GM13977 (cell line): ENCODE data around the gene GPR143.

Experiments
- DNase-seq: peaks from one replicate; pipeline ENCODE4 v3.0.0; 2012; ENCODE audit warnings: low spot score
- in situ Hi-C: fragments of 300-500 bp; cut with MboI; formaldehyde crosslinking; loops from one replicate; pipeline ENCODE4 v1.12.0; 2022; ENCODE audit warnings: low sequenced_read_pairs, low pct_unique_long_range_greater_than_20kb, mixed read lengths, inconsistent platforms; ENCODE audit not compliant: unreplicated experiment
- TF ChIP-seq, protein P1 (sequence below): IDR thresholded peaks from 2 replicates; pipeline ENCODE4 v1.5.1; 2012; ENCODE audit warnings: mild to moderate bottlenecking, control low read depth; ENCODE audit not compliant: insufficient read depth; ENCODE audit errors: extremely low read depth, missing control alignments

The GPR143 gene

DNA sequence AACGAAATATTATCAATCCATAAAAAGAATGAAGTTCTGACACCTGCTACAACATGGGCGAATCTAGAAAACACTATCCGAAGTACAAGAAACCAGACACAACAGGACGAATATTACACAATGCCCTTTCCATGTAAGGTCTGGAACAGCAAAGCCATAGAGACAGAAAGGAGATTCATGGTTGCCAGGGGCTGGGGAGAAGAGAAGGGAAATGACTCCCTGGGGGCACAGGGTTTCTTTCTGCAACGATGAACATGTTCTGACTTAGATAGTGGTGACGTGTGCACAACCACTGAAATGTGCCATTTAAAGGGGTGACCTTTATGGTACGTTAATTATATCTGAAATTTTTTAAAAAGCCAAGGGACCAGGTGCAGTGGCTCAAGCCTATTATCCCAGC lies 28.3 kb downstream of the GPR143 start:
- no peak for DNase-seq
- TF ChIP-seq, protein P1, sequence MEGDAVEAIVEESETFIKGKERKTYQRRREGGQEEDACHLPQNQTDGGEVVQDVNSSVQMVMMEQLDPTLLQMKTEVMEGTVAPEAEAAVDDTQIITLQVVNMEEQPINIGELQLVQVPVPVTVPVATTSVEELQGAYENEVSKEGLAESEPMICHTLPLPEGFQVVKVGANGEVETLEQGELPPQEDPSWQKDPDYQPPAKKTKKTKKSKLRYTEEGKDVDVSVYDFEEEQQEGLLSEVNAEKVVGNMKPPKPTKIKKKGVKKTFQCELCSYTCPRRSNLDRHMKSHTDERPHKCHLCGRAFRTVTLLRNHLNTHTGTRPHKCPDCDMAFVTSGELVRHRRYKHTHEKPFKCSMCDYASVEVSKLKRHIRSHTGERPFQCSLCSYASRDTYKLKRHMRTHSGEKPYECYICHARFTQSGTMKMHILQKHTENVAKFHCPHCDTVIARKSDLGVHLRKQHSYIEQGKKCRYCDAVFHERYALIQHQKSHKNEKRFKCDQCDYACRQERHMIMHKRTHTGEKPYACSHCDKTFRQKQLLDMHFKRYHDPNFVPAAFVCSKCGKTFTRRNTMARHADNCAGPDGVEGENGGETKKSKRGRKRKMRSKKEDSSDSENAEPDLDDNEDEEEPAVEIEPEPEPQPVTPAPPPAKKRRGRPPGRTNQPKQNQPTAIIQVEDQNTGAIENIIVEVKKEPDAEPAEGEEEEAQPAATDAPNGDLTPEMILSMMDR = no peak
- in situ Hi-C loops = no loop called here

DNA sequence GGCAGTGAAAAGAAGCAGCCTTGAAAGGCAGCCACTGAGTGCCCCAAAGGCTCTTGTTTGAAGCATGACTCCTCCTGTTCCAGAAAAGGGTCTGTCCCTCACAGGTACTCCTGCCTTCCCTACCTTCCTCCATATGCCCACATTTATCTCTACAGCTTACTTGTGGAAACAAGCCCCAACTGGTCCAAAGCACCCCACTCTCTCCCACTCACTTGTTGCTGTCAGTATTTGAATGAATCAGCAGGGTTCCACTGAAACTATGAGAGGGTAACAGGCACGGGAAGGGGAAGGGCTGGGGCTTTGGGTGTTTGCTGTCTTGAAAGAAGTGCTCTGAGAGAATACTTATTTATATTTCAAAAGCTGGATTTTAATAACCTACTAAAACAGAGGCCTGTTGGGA lies 34.9 kb downstream of the GPR143 start:
- in situ Hi-C loops = no loop called here
- DNase-seq = no peak

DNA sequence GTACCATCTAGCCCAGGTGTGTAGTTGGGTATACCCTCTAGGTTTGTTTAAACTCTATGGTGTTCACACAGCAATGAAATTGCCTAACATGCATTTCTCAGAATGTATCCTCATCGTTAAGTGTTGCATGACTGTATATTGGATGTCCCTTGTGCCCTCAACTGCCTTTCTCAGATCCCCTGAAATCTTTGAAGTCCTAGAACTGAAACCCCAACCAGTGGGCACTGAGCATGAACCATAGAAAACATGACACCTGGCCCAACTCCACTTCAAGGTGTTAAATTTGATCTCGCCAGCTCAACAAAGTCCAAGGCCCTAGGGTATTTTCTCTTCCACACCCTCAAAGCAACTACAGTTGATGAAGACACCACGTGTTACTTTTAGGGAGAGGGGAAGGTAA lies 35.6 kb downstream of the GPR143 start:
- TF ChIP-seq, protein P1 = no peak
- no peak for DNase-seq

More for the DNA sequence above, 34.9 kb downstream of the GPR143 start:
- TF ChIP-seq, protein P1 = no peak

DNA sequence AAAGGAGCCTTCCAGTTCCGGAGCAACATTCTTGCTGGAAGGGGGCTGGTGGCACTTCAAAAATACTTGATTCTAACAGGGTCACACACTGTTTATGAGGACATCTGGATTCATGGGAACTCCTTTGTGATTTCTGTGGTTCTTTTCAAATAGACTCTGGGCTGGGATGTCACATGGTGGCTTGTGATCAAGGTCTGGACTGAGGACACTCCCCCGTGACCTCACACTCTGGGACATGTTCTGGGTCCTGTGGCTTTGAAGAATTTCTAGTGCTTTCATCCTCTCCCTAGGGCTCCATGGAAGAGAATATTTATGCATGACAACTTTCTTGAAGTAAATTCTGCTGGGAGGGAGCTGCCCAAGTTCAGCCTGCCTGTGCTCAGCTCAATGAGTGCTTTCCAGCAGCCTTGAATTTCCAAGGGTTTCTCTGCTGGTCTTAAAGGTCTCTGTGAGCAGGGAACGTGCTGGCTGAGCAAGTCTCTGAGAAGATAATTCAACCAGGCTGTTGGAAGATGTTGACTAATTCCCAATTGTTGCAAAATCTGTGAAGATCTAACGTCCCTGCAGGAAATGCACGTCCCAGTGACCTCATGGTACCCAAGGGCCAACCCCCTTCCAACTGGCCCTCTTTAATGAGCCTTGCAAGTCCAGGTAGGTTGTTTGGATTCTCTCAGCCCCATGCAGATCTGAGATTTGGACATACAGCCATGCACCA lies 36.3 kb downstream of the GPR143 start:
- TF ChIP-seq, protein P1 = no peak
- in situ Hi-C loops = no loop called here
- no peak for DNase-seq

More for the DNA sequence above, 35.6 kb downstream of the GPR143 start:
- in situ Hi-C loops = no loop called here

DNA sequence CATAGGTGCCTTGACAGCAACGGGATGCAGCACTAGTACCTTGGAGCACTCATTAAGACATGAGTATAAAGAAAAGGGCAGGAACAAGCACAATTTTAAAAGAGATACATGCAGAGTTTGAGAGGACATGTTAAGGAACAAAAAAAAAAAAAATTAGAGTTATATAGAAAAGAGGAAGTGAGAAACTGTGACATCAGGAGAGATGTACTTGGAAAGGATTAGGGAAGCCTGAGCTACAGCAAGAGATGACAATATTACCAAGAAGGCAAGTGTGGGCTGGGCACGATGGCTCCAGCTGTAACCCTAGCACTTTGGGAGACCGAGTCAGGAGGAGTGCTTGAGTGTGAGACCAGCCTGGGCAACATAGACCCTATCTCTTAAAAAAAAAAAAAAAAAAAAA lies 37.4 kb downstream of the GPR143 start:
- DNase-seq = no peak
- in situ Hi-C loops = no loop called here
- TF ChIP-seq, protein P1 = no peak

DNA sequence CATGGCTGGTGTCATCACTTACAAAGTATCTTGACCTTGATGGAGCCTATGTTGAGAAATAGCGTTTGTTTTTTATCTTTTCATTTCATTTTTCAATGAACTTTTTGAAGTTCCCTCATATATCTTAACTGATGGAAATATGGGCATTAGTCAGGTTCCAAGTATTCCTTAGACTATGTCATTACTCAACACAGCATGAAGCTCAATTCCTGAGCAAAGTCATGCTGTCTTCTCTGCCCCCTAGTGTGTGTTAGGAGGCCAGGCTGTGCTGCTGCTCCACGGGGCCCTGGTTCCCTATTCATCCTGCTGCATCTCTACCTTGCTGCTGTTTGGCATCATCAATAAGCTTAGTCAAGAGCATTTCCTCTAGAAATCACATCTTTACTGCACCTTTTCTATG lies 40.9 kb downstream of the GPR143 start:
- DNase-seq = no peak
- in situ Hi-C loops = no loop called here
- TF ChIP-seq, protein P1 = no peak
